Fibroblast of skin of left biceps (primary cell): ENCODE results near the gene BEND4.

ENCODE experiments used
- DNase-seq, 2 experiments: peaks; one replicate each; pipeline ENCODE4 v3.0.0-alpha.2; 2013; ENCODE audit warnings: low read depth in 2 of 2

Gene BEND4

GRCh38 chr4:42104521-42104920 lies 47.9 kb downstream of the BEND4 start:
- no peak for DNase-seq

GRCh38 chr4:42101446-42101975 lies 50.9 kb downstream of the BEND4 start:
- no peak for DNase-seq

GRCh38 chr4:42088386-42088785 lies 64.1 kb downstream of the BEND4 start:
- no peak for DNase-seq

DNA sequence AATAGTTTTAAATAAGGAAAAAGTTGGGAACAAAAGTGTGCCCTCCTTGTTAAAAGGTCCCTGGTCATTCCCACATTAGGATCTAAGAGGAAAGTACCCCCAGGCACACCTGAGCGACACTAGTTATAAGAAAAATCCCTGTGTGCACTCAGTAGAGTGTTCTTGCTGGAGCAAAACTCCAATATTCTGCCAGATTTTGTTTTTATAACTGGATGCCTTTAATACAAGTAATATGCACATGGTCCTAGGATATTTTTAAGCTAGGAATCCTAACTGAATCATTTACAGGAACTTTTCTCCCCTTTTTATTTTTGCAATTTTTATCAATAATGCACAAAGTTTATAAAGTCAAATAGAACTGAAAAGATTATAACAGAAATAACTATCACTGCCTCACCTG lies 68.6 kb downstream of the BEND4 start:
- no peak for DNase-seq

DNA sequence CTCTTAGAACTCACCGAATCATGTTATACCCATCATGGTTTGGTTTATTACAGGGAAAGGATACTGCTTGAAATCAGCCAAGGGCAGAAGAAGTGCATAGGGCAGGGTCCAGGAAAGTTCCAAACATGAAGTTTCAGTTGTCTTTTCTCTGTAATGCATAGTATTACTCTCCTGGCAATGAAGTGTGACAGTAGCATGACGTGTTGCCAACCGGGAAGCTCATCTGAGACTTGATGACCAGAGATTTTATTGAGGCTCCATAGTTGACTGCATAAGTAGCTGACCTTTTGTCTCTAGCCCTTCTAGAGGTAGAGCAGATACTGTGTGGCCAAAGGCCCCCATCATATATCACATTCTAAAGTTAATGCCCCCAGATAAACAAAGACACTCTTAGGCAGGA lies 72.1 kb downstream of the BEND4 start:
- no peak for DNase-seq

DNA sequence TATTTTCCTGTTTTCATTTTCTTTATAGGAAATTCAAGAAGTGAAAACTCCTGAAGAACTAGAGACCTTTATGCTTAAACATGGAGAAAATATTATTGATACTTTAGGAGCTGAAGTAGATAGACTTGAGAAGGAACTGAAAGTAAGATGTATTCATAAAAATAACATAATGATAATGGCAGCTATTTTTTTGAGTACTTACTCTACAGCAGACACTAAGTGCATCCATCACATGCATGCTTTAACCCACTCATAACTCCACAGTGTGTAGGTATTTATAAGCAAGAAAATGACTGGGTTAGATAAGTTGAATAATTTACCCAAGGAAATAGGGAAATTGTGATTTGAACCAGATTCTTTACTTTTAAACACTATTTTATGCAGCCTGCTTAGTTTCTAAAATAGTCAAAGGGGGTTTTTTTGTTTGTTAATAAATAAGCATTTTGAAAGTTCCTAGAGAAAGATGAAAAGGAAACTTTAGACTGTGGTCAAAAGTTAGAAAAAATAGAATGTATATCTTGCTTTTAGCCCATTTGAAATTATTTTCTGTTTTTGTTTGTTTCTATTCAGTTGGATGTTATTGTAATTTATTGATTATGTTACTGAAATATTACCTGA lies 74.2 kb downstream of the BEND4 start:
- DNase-seq, result no peak

DNA sequence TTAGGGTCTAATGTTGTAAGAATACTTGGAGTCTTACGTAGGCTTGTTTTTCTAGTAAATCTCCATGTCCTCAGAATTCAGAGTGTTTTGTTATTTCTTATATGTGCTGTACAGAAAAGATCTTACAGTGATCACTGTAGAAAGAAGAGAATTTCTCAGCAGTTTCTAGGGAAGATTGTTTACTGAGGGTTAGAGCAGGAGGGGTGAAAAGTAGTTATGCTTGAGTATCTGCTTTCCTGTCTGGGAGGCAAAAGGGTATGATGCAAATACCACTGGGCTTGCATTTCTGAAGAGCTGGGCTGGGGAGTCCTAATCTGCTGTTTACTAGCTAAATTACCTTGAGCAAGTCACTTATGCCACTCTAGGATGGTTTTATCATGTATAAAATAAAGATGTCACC lies 78.2 kb downstream of the BEND4 start:
- DNase-seq, result no peak

DNA sequence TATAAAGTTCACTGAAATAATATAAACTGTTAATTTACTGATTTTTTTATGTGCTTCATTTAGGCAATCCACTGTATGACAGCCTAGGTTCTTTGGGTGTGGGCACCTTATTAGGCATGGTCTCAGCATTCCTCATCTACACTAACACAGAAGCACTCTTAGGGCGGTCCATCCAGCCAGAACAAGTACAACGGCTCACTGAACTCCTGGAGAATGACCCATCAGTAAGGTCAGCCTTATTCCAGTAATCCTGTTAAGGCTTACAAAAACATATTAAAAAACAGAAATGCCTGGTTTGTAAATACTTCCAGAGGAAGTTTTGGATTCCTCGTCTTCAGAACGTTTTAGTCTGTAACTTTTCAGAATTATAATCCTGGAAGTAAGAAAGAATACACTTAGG lies 82.0 kb downstream of the BEND4 start:
- DNase-seq, result no peak

DNA sequence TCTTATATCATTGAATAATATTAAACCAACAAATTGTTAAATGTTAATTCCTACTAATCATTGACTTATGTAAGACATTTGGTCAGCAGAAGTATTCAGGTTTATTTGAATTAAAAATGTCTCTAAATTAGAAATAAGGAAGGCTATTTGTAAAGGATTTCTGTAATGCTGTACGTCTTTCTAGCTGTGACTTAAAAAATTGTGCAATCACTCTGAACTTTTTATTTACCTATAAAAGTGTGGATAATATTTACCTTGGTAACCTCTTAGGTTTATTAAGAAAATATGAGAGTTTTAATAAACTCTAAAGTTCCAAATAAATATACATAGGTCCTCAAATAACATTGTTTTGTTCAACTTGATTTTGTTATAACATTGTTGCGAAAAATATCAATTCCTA lies 85.2 kb downstream of the BEND4 start:
- no peak for DNase-seq

DNA sequence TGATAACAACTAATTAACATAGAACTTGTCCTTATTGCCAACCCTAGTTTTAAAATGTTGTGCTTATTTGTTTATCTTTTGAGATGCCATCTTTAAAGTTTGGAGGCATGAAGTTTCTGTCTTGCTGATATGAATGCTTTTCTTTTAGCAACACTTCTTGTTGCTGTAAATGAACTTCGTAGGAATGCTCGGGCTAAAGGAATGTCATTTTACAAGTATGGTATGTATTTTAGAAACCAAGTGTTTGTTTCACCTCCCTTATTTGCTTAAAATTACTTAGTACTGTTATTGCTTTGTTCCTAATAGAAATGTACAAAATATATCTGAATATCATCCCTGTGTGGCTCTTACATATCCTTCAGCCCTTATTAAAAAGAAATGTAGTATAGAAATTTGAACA lies 86.1 kb downstream of the BEND4 start:
- no peak for DNase-seq
